OCI-LY7 (cell line): ENCODE measurements around the gene GRAMD1B. TPM values are rescaled to one million over a fixed set of nuclear protein-coding genes. Genes with fewer than 3 reads are reported as not detected.

ENCODE experiments used
- BruUV-seq: library from RNA; stranded (reverse); fragments of 400-500 nt; replicated peaks from 2 replicates; lab custom pipeline; 2021; lab: Mats Ljungman, UMichigan
- CTCF ChIA-PET: fragments of 300-600 bp; sonication (Branson Sonifier 250); formaldehyde crosslinking; loops from one replicate; lab custom pipeline; 2022; ENCODE audit warnings: antibody characterized with exemption; ENCODE audit not compliant: unreplicated experiment; lab: Charles Lee
- POLR2A ChIA-PET: fragments of 300-600 bp; sonication (Branson Sonifier 250); formaldehyde crosslinking; loops from one replicate; lab custom pipeline; 2022; ENCODE audit warnings: antibody characterized with exemption; lab: Charles Lee
- DNase-seq: peaks from one replicate; pipeline ENCODE4 v3.0.0-alpha.2; 2015; ENCODE audit warnings: low spot score
- H2AFZ ChIP-seq: fragments of 200-600 bp; sonication (generic), shearing (Covaris generic); 2 replicates; pipeline ENCODE4 v1.6.1; 2014; ENCODE audit warnings: mild to moderate bottlenecking, antibody characterized with exemption, low read length, moderate library complexity
- H3K27ac ChIP-seq: fragments of 200-600 bp; sonication (generic); 2 replicates; pipeline ENCODE4 v1.5.1; 2014; ENCODE audit warnings: mixed run types, low read depth, mild to moderate bottlenecking, moderate library complexity, low read length, inconsistent platforms; ENCODE audit not compliant: poor library complexity, severe bottlenecking
- H3K36me3 ChIP-seq: fragments of 200-600 bp; sonication (generic); 2 replicates; pipeline ENCODE4 v1.6.1; 2014; ENCODE audit warnings: mild to moderate bottlenecking, antibody characterized with exemption, low read length, moderate library complexity, mixed read lengths; ENCODE audit not compliant: insufficient read depth
- H3K4me1 ChIP-seq: fragments of 200-600 bp; sonication (generic); 2 replicates; pipeline ENCODE4 v1.5.1; 2014; ENCODE audit warnings: mild to moderate bottlenecking, low read length; ENCODE audit not compliant: insufficient read depth, poor library complexity, severe bottlenecking
- H3K4me2 ChIP-seq: fragments of 200-600 bp; sonication (generic); 2 replicates; pipeline ENCODE4 v1.6.1; 2014; ENCODE audit warnings: mild to moderate bottlenecking, low read length
- H3K4me3 ChIP-seq: fragments of 200-600 bp; sonication (generic); 2 replicates; pipeline ENCODE4 v1.5.1; 2014; ENCODE audit warnings: mild to moderate bottlenecking, low read depth, low read length; ENCODE audit not compliant: poor library complexity, severe bottlenecking
- H3K79me2 ChIP-seq: fragments of 200-600 bp; sonication (generic); 2 replicates; pipeline ENCODE4 v1.6.1; 2016; ENCODE audit warnings: low read depth, mild to moderate bottlenecking, low read length, moderate library complexity, mixed read lengths; ENCODE audit not compliant: insufficient read depth
- H3K9me2 ChIP-seq: fragments of 200-600 bp; sonication (generic); 2 replicates; pipeline ENCODE4 v1.6.1; 2016; ENCODE audit warnings: mild to moderate bottlenecking, low read length, mixed read lengths; ENCODE audit not compliant: insufficient read depth
- H3K9me3 ChIP-seq: fragments of 200-600 bp; sonication (generic); 2 replicates; pipeline ENCODE4 v1.6.1; 2014; ENCODE audit warnings: mild to moderate bottlenecking, mixed run types, low read length, mixed read lengths
- H4K20me1 ChIP-seq: fragments of 200-600 bp; sonication (generic); 2 replicates; pipeline ENCODE4 v1.6.1; 2014; ENCODE audit warnings: mild to moderate bottlenecking, antibody characterized with exemption, low read length, moderate library complexity, mixed read lengths; ENCODE audit not compliant: insufficient read depth
- EZH2phosphoT487 ChIP-seq: fragments of 200-600 bp; sonication (generic); IDR thresholded peaks from 2 replicates; pipeline ENCODE4 v1.6.1; 2018; ENCODE audit warnings: low read depth, borderline replicate concordance, mild to moderate bottlenecking, mixed run types, antibody characterized with exemption, low read length, moderate library complexity, mixed read lengths
- intact Hi-C: fragments of 100-400 bp; cut with micrococcal nuclease; formaldehyde crosslinking; loops from one replicate; pipeline ENCODE4 v1.10.0; 2022; ENCODE audit not compliant: unreplicated experiment
- total RNA-seq, 2 experiments: library from RNA; depleted of rRNA in 1 of 2; stranded (reverse); fragments of >200 nt in 1 of 2; shearing (Covaris generic) in 1 of 2; gene quantifications; 2 replicates each; pipeline ENCODE4 v1.2.3, GENCODE V29; 2014 to 2022
- TF ChIP-seq, protein P1 (sequence below): fragments of 200-600 bp; sonication (generic); conservative IDR thresholded peaks from 2 replicates; pipeline ENCODE4 v1.5.1; 2014; ENCODE audit warnings: mild to moderate bottlenecking, antibody characterized with exemption, low read length, moderate library complexity, mixed read lengths

GRAMD1B gene
- total RNA-seq, 2 experiments from 2014 or later: 0.16 TPM; not detected in 1

DNA sequence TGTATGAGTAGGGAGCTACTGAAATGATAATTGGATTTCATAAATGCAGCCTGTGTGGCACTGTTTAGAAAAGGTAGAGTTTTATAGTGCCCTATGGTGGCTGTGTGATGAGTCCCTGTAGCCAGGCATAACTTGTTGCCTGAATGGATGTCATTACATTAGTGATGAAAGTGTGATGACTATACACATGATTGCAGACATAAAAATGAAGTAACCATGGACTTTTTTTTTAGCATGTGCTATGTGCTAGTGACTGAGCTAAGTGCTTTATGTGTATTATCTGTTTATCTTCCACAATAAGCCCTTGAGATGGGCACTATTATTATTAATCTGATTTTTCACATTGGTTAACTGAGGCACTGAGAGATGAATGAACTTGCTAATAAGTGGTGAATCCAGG is 13.5 kb upstream of the GRAMD1B start:
- Histone ChIP-seq H3K36me3 (no peaks in the 10 kb centered on the region), H3K4me2 (no peak overlapping the region), H3K9me2 (no peaks in the 10 kb centered on the region), H3K27ac (no peak overlapping the region), H3K4me3 (no peak overlapping the region), H3K79me2 (no peaks in the 10 kb centered on the region), H4K20me1 (no peaks in the 10 kb centered on the region), H2AFZ (no peak overlapping the region), H3K9me3 (no peaks in the 10 kb centered on the region), H3K4me1 (no peaks in the 10 kb centered on the region)
- ChIA-PET POLR2A (interaction anchor here (1.0 to 1.2 kb wide), 2 partner anchors 9 to 11 kb away, joined by 3 to 4 read pairs; no protein-coding TSS in a partner anchor), CTCF (no interaction called here)
- BruUV-seq: no TSS peak
- no peak for DNase-seq
- no peak for TF ChIP-seq EZH2phosphoT487
- TF ChIP-seq, protein P1, sequence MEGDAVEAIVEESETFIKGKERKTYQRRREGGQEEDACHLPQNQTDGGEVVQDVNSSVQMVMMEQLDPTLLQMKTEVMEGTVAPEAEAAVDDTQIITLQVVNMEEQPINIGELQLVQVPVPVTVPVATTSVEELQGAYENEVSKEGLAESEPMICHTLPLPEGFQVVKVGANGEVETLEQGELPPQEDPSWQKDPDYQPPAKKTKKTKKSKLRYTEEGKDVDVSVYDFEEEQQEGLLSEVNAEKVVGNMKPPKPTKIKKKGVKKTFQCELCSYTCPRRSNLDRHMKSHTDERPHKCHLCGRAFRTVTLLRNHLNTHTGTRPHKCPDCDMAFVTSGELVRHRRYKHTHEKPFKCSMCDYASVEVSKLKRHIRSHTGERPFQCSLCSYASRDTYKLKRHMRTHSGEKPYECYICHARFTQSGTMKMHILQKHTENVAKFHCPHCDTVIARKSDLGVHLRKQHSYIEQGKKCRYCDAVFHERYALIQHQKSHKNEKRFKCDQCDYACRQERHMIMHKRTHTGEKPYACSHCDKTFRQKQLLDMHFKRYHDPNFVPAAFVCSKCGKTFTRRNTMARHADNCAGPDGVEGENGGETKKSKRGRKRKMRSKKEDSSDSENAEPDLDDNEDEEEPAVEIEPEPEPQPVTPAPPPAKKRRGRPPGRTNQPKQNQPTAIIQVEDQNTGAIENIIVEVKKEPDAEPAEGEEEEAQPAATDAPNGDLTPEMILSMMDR: no peak
- intact Hi-C loops: no loop called here

DNA sequence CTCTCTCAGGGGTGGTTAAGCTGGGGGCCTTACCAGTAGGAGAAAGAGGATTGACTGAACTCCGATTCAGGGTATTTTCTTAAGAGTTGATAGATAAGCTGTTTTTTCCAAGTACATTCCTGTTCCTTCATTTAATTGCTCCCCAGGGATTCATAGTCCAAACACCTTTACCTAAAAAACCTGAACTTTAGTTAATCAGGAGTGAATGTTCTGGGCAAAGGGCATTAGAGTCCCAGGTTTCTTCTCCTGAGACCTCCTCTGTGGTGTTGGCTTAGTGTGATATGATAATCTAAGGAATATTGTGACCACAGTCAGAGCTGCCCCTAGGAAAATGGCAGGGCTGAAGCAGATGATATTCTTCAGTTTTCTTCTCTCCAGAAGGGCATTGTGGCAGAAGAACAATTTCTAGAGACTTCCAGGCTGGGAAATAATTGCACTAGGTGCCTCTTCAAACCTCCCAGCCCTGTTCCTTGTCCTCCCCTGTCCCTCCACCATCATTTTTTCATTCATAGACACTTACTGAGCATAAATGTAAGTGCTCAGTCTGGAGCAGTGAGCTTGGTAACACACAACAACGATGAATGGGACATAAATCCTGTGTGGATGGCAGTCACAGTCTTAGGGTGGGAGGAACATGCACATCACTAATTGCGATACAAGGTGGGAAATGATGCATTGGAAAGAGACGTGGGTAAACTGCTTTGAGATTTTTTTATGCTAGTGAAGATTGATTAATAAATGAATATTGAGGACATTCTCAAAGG is 11.5 kb upstream of the GRAMD1B start:
- Histone ChIP-seq H3K9me2 (no peaks in the 10 kb centered on the region), H3K36me3 (no peaks in the 10 kb centered on the region), H3K9me3 (no peaks in the 10 kb centered on the region), H3K4me2 (no peak overlapping the region), H2AFZ (no peak overlapping the region), H3K4me1 (no peaks in the 10 kb centered on the region), H3K79me2 (no peaks in the 10 kb centered on the region), H3K4me3 (no peak overlapping the region), H4K20me1 (no peaks in the 10 kb centered on the region), H3K27ac (no peak overlapping the region)
- DNase-seq: no peak
- intact Hi-C loops: no loop called here
- CTCF ChIA-PET: no interaction called here
- POLR2A ChIA-PET: interaction anchor here (0.5 to 0.6 kb wide), 2 partner anchors 9 to 806 kb away, joined by 3 to 4 read pairs; no protein-coding TSS in a partner anchor
- TF ChIP-seq, protein P1: no peak
- no peak for TF ChIP-seq EZH2phosphoT487
- no TSS peak for BruUV-seq

DNA sequence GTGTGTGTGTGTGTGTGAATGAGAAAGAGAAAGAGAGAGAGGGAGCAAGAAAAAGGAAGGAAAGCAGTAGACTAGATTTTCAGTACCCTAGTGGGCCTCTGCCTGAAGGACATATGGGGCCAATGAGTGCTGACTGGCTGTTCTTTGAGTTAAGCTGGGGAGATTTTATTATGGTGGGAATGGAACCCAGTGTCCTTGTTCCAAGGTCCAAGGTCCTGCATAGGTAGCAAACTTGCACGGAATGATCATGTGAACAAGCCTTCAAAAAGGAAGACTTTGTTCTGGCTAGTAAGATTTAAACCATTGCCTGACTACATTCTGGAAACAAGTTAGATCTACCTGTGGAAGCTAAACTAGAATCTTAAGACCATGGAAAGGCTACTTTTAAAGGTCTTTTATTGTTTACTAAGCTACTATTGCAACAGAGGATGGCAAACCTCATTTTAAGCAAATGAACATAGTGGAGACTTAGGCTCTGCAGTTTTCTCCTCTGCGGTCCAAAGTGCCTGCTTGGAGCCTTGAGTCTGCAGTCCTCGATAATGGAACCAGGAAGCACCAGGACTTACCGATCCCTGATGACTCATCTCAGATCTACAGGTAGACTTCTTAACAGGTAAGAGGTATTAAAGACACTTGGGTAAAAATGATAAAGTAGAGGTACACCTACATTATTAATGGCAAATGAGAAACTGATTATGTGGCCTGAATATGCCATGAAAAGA is 10.2 kb upstream of the GRAMD1B start:
- Histone ChIP-seq H4K20me1 (no peaks in the 10 kb centered on the region), H3K9me2 (no peaks in the 10 kb centered on the region), H3K36me3 (no peaks in the 10 kb centered on the region), H3K4me1 (no peaks in the 10 kb centered on the region), H3K4me2 (no peak overlapping the region), H2AFZ (no peak overlapping the region), H3K27ac (no peak overlapping the region), H3K79me2 (no peaks in the 10 kb centered on the region), H3K9me3 (no peaks in the 10 kb centered on the region), H3K4me3 (no peak overlapping the region)
- TF ChIP-seq, protein P1: no peak
- no peak for TF ChIP-seq EZH2phosphoT487
- no TSS peak for BruUV-seq
- DNase-seq: no peak
- POLR2A ChIA-PET: no interaction called here
- intact Hi-C loops: no loop called here
- CTCF ChIA-PET: no interaction called here
